SK-N-SH (cell line): ENCODE results near the gene POM121L2.

Experiments used
- ELF1 ChIP-seq: IDR thresholded peaks from 2 replicates; pipeline ENCODE4 v1.4.0; 2012
- GATA2 ChIP-seq: sonication (generic); formaldehyde crosslinking; IDR thresholded peaks from 2 replicates; pipeline ENCODE4 v1.5.0; 2020; ENCODE audit warnings: mild to moderate bottlenecking, missing genetic modification reagents
- TAF1 ChIP-seq: IDR thresholded peaks from 2 replicates; pipeline ENCODE4 v1.6.1; 2012; ENCODE audit warnings: low read depth, mild to moderate bottlenecking, low read length, moderate library complexity, borderline replicate concordance
- TEAD4 ChIP-seq: IDR thresholded peaks from 2 replicates; pipeline ENCODE4 v1.4.0; 2012; ENCODE audit warnings: mild to moderate bottlenecking, borderline replicate concordance; ENCODE audit not compliant: insufficient read depth

DNA sequence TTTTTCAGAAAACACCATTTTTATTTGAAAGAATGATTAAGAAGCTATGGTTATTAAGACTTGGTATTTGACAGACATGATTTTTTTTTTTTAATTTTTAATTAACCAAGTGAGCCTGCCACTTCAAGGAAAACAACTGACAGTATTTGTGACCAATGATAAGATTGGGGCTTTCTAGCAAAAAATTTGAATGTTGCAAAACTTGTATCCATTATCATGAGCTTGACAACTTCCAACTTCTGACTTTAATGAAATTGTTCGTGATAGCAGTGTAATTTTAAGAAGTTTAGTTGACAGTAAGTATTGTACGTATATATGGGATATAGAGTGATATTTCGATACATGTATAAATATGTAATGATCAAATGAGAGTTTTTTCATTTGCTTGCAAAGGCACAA, 21.6 kb upstream of the POM121L2 start:
- TF ChIP-seq TAF1 (no peak), ELF1 (no peak), GATA2 (no peak), TEAD4 (no peak)
